SW480 (cell line): ENCODE results near the gene UBXN2A.
A peak's percentile ranks its signal among the peaks of the same experiment; 100 is the strongest.
"Not testable (repeated sequence)": the region's sequence is repeated elsewhere in the genome, so short reads cannot be mapped to it uniquely, and the experiment has no call there.

ENCODE experiments used
- DNase-seq: peaks from one replicate; pipeline ENCODE4 v3.0.0-alpha.2; 2016; ENCODE audit warnings: low spot score

UBXN2A gene

DNA sequence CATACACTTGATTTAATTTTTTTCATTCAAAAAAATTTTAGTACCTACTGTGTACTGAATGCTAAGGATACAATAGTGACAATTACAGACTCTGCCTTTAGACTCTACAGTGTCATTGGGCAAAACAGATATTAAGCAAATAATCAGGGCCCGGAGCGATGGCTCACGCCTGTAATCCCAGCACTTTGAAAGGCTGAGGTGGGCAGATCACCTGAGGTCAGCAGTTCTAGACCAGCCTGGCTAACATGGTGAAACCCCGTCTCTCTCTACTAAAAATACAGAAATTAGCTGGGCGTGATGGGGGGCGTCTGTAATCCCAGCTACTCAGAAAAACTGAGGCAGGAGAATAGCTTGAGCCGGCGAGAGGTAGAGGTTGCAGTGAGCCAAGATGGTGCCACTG lies 1.4 kb downstream of the UBXN2A start:
- no peak for DNase-seq

DNA sequence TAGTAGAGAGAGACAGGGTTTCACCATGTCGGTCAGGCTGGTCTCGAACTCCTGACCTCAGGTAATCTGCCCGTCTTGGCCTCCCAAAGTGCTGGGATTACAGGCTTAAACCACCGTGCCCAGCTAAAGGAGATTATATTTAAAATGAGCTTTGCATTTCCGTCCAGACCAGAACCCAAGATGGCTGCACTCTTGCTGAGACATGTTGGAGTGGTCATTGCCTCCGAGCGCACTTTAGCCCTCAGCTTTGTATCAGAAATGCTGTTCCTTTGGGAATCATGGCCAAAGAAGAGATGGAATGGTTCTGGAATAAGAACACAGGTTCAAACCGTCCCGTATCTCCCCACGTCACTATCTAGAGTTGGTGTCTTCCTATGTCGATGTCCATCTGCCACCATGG lies 3.4 kb downstream of the UBXN2A start:
- no peak for DNase-seq

DNA sequence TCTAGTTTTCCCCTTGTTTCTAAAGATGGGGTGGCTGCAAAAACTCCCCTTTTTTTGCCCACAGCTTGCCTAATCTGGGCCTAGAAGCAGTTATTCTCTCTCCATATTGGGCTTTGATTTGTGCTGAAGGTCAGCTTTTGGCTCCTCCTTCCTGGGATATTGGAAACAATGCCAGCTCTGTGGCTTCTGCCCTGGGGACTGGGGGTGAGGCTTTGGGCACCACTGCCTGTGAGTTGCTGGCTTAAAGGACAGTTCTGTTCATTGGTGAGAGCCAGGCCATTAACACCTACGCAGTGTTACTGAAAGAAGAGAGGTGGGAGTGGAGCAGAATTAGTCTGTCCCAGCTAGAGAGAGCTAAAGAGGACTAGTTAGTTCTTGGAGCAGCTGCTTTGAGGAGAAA lies 4.3 kb downstream of the UBXN2A start:
- peak; percentile 90 for DNase-seq

DNA sequence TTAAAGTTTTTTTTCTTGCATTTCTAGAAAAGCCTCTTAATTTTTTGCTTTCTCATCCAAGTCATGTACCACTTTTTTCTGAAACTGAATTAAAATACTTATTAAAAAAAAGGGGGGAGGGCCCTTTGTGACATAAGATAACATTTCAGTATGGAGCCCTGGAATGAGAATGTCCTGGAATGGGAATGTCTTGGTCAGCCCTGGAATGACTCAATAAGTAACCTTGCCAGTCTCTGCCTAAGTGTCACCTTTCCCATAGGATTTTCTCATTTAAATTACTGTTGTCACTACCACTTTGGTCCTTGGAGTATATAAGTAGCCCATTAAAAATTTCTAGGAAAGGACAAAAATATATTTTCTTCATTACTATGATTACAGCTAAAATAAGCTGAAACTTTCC lies 4.7 kb downstream of the UBXN2A start:
- DNase-seq = peak; percentile 27

DNA sequence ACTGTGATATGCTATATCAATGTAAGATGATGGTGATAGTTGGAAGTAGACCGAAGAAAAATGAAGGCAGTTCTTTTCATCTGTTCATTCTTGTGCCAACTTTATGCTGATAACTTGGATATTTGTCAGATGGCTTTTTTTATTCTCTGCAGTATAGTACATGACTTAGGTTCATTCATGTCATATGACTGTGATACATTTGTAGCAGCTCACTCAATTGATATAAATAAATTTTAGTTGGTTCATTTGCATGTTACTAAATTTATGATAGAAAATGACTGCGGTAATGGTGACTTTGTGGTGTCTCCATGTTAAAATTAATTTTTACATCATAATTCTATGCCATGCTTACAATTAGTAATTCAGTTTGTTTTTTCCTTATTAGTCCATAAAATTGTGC lies 7.1 kb downstream of the UBXN2A start:
- DNase-seq = no peak

DNA sequence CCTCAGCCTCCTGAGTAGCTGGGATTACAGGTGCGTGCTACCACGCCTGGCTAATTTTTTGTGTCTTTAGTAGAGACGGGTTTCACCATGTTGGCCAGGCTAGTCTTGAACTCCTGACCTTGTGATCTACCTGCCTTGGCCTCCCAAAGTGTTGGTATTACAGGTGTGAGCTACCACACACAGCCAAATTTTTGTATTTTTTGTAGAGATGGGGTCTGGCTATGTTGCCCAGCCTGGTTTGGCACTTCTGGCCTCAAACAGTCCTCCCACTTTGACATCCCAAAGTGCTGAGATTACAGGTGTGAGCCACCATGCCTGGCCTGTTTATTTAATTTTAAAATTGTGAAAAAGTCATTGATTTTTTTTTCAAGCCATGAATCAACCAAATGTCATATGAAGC lies 12.3 kb downstream of the UBXN2A start:
- not testable (repeated sequence) for DNase-seq

DNA sequence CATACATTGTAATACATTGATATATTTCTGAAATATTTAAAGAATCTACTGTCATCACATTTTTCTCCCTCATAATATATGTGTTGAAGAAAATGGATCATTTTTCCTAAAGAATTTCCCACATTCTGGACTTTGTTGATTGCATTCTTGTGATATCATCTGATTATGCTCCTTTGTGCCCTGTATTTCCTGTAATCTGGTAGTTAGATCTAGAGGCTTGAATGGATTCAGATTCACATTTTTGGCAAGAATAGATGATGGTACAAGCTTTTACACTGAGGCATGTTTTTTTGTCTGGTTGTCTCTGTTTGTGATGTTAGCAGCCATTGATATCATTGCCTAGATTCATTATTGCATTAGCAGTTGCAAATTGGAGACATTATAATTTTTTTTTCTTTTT lies 13.4 kb downstream of the UBXN2A start:
- DNase-seq = no peak

DNA sequence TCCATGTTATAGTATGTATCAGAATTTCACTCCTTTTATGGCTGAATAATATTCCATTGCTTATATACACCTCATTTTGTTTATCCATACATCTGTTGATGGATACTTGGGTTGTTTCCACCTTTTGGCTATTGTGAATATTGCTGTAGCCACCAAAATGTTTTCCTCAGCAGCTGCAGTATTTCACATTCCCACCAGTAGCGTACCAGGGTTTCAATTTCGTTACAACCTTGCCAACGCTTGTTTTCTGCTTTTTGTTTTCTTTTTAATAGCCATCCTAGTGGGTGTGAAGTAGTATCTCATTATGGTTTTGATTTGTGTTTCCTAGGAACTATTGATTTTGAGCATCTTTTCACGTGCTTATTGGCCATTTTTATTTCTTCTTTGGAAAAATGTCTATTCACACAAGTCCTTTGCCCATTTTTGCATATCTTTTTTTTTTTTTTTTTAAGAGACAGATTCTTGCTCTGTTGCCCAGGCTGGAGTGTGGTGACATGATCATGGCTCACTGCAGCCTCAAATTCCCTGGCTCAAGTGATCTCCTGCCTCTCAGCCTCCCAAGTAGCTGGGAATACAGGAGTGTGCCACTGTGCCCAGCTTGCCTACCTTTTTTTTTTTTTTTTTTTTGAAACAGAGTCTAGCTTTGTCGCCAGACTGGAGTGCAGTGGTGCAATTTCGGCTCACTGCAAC lies 14.2 kb downstream of the UBXN2A start:
- DNase-seq = no peak

DNA sequence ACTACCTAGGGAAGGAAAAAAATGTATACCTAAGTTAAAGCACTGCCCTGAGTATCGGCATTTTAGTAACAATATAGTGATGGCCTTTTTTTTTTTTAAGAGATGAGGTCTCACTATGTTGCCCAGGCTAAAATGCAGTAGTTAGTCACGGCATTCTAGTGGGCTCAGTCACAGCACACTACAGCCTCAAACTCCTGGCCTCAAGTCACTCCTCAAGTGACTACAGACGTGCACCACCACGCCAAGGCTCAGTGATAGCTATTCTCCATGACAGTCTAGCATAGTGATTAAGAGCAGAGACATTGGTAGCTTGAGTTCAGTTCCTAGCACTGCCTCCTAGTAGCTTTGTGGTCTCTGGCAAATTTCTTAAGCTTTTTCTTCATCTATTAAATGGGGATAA lies 27.6 kb downstream of the UBXN2A start:
- DNase-seq = no peak

DNA sequence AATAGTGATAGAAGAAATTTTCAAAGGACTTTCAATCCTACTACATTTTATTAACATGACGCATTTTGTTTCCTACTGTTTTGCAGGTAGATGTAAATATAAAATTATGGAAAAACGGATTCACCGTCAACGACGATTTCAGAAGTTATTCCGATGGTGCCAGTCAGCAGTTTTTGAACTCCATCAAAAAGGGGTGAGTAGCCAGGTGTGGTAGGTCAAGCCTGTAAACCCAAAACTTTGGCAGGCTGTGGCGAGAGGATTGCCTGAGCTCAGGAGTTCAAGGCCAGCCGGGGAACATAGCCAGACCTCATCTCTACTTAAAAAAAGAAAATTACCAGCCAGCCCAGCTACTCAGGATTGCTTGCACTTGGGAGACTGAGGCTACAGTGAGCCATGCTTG lies 36.6 kb downstream of the UBXN2A start:
- no peak for DNase-seq

DNA sequence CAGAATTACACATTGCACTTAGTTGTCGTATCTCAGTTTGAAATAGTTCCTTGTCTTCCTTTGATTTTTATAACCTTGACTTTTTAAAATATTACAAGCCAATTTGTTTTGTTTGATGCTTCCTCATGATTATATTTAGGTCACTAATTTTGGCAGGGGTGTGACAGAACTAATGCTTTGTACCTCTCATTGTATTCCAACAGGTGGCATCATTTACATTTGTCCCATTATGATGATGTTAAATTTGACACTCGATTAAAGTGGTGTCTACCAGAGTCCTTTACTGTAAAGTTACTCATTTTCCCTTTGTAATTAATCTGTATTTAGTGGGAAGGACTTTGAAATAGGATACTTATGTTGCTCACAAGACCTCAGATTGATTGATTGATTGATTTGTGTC lies 48.1 kb downstream of the UBXN2A start:
- DNase-seq = peak; percentile 51

DNA sequence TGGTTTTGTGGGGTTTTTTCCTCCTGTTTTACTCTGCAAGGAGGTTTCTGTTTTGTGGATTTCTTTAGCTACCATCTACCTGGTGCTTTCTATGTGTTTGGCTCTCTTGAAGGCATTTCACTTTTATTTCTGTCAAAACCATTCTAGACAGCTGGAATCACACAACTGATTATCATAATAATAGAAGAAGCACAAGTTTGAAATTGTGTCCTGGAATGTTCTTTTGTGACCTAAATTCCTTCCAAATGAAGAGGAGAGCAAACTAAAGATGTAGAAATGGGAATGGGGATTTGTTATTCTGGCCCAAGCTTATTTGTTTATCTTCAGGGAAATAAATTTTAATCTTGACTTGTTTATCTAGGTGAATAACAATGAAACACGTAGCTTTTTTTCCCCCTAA lies 52.7 kb downstream of the UBXN2A start:
- DNase-seq = no peak

DNA sequence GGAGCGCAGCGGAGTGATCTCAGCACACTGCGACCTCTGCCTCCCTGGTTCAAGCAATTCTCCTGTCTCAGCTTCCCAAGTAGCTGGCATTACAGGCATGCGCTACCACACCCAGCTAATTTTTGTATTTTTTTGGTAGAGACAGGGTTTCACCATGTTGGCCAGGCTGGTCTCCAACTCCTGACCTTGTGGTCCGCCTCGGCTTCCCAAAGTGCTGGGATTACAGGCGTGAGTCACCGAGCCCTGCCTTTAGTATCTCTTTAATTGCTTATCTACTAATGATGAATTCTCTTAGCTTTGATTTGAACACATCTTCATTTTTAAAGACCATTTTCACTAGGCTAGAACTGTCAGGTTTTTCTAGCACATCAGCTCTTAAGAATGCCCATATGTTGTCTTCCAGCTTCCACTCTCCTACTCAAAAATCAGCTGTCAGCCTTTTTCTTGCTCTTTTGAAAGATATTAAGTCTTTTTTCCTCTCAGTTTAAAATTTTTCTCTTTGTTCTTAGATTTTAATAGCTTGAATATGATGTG lies 53.5 kb downstream of the UBXN2A start:
- no peak for DNase-seq

DNA sequence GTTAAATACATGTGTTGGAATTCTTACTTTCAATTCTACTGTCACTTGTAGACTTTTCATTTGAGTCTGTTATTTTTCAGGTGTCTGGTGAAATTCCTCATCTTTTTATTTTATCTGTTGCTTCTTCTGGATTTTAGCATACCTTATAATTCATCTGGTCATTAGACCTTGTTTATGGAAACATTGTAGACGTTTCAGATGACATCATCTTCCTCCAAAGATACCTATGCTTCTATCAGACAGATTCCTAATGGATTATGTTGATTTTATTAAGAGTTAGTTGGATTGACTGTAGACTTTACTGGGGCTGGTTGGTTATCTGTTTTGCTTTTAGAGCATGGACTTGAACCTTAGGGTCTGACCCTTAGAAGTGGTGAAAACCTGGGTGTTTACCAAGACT lies 54.3 kb downstream of the UBXN2A start:
- DNase-seq = no peak

DNA sequence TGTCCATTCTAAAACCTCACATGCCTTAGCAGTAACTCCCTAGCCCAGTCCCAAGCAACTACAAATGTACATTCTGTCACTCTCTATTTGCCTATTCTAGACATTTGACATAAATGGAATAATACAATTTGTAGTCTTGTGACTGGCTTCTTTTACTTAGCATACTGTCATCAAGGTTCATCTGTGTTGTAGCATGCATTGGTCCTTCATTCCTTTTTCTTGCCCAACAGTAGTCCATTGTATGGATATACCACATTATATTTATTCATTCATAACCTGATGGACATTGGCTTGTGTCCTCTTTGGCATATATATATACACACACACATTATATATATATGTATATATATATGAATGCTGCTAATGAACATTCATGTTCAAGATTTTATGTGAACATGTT lies 67.4 kb downstream of the UBXN2A start:
- DNase-seq = no peak

DNA sequence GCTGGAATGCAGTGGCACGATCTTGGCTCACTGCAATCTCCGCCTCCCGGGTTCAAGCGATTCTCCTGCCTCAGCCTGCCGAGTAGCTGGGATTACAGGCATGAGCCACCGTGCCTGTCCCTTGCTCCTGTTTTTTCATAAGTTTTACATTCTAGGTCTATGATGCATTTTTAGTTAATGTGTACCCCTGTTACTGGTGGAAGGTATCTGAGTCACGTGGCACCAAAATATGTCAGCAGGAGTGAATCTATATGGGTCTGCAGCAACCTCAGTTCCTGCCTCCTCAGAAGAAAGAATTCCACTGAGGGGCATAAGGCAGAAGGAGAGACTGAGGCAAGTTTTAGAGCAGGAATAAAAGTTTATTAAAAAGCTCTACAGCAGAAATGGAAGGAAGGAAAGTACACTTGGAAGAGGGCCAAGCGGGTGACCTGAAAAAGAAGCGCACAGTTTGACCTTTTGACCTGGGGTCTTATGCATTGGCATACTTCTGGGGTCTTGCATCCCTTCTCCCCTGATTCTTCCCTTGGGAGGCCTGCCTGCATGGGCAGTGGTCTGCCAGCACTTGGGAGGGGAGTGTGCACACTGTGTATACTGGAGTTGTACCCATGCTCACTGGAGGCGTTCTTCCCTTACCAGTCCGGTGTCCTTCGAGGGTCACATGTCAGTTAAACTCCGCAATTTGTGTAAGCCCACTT lies 68.6 kb downstream of the UBXN2A start:
- no peak for DNase-seq

DNA sequence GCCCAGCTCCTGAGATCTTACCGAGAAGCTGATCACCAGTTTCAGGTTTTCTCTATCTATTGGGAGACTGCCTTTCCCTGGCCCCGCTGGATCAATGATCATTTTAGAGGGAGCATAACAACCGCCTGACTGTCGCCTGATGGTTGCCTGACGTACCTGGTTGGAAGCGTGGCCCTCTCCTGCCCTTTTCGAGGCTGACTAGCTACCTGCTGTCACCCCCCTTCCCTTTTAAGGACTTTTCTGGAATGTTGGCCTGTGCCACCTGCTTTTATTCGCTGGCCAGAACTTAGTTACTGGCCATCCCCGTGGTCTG lies 69.1 kb downstream of the UBXN2A start:
- DNase-seq = no peak

DNA sequence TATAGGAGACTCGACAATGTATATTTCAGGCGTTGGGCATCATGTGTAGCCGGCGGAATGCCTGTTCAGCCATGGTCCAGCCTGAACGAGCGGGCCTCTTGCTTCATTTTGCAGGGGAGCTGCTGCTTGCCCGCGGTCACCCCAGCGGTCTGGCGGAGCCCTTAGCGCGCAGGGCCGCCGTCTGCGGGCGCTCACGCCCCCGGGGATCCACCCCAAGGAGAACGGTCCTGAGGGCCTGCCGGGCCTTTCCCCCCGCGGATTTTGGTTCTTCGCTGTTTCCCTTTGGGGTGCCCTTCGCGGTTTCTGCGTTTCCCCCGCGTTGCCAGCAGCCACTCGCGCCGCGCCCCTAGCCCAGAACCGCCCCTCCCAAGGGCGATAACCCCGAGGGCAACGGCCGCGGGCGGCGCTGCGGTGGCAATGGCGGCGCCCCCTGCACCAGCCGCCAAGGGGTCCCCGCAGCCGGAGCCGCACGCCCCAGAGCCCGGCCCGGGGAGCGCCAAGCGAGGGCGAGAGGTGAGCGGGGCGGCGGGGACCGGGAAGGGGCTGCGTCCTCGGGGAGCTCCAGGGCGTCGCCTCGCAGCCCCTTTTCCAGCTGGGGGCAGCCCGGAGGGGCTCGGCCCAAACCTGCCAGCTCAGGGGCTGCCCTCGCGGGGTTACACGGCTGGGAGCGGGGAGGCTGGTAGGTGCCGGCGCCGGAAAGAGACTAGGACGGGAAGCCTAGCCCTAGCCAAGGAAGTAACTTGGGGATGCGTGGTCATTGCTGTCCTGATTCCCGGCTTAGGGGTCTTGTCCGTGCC lies 69.6 kb downstream of the UBXN2A start, which contains the start of gene MFSD2B:
Gene MFSD2B (plus strand): TSS at position 406 of the 797 bp plus-strand sequence. CDS start 12 bp downstream, at position 418.
- DNase-seq = peak; percentile 20

DNA sequence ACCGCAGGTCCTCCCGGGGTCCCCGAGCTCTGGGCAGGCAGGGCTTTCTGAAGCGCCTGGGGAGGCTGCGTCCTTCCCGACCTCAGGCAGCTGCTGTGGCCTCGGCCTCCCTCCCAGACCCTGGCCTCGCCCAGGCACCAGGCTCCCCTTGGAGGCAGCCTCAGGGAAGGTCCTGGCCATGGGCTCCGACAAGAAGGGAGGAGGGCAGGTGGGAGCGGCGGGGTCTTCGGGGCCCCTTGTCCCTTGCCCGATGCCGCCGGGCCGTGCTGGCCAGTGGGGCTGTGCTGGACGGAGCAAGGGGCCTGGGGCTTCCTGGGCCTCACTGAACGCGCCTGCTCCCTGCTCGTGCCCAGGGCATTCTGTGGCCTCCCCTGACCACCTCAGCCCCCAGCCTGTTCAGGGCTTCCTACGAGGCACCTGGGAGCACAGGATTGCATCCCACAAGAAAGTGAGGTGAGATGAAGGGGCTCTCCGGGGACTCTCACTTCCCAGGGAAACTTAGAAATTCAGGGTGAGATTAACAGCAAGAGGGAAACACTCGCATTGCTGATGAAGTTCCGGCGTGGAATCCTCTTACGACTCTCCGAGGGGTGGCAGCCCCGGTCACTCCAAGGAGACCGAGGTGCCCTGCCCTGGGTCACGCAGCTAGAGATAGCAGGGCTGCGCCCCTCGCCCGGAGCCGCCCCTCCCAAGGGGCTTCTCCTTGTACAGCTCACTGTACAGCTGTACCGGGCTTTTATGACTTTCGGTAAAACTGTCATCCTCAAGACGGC lies 70.4 kb downstream of the UBXN2A start:
- no peak for DNase-seq

DNA sequence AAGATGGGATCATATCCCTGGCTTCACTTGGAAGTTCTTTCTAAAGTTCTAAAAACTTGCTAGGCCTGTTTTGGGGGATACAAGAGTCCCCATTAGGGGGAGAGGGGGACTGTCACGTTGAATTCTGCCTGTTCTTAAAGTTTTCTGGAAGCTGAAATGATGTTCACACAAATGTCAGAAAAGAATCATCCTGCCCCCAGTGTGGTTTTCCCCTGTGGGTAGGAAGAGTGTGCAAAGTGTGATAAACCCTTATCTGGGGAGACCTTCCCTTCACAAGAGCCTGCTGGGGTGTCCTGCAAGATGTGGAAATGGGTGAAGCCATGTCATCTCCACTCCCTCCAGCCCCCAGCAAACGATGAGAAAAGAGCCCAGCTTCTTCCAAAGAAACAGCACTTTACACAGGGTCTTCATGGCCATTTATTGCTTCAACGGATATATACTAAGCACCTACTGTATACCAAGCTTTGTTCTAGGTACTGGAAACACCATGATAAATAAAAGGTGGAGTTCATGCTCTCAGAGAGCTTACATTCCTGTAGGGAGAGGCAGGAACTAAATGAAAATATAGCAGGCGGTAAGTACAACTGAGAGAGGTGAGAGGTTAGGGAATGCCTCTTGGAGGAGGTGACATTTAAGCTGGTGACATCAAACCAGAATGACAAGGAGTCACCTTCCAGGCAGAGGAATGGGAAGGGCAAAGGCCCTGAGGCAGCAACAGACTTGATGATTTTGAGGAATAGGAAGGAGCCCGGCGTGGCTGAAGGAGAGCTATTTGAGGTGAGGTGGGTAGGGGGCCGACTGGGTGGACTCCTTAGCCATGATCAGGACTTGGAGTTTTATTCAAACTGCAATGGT lies 71.2 kb downstream of the UBXN2A start:
- no peak for DNase-seq

DNA sequence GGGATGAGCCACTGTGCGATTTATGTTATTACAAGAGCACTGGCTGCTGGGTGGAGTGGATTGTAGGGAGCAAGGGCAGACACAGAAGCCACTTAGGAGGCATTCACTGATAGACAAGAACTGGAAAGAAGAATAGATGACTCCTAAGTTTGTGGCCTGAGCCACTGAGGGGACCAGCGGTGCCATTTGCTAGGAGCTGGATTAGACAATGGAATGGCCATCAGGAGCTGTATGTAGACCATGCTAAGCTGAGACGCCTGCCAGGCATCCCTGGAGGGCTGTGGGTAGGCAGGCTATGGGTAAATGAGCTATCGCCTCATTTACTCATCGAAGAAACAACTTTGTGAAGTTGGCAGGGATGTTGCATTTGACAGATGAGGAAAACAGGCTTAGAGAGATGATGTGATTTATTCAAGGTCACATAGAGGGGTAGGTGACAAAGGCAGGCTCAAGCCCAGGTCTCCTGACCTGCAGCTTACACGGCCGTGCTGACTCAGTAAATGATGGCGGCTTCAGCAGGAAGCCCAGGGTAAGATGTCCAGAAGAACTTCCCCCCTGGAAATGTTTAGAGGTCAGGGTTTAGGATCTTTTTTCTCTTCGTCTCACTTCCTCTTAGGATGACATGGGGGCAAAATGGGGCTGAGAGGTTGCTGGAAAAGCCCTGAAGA lies 72.4 kb downstream of the UBXN2A start:
- DNase-seq = no peak
